Measurements from ENCODE around the gene MYLK.

Gene MYLK

Small RNA genes within 50 kb of the gene (small RNA-seq; reads per million reads assigned to genes)
- 0 reads per million in 2 experiments for gene RF00392
